ENCODE data around the gene HMGXB3.

Gene HMGXB3

GRCh38 chr5:150053713-150054392 is 53.3 kb downstream of the HMGXB3 start:
- no peak overlapping the region for H3K4me3 ChIP-seq (ENCODE audit: low read length)
- DNase-seq (ENCODE audit: low read depth) = no peak
- TF ChIP-seq CTCF (conservative IDR thresholded peaks at IDR 0.05; ENCODE audit: low read depth, low read length) = no peak

- no peak for DNase-seq (ENCODE audit: low read depth)
- TF ChIP-seq CTCF (conservative IDR thresholded peaks at IDR 0.05; ENCODE audit: low read depth, low read length) = no peak
- H3K4me3 ChIP-seq (ENCODE audit: low read length) = no peak overlapping the region
Measured at GRCh38 chr5:150054569-150054968, 54.0 kb downstream of the HMGXB3 start.

GRCh38 chr5:150055326-150056074 is 55.0 kb downstream of the HMGXB3 start:
- no peak overlapping the region for H3K4me3 ChIP-seq (ENCODE audit: low read length)
- peak; percentile 55 for DNase-seq (ENCODE audit: low read depth)
- TF ChIP-seq CTCF (conservative IDR thresholded peaks at IDR 0.05; ENCODE audit: low read depth, low read length) = no peak

GRCh38 chr5:150056075-150056443 is 55.5 kb downstream of the HMGXB3 start:
- H3K4me3 ChIP-seq (ENCODE audit: low read length) = no peak overlapping the region
- DNase-seq (ENCODE audit: low read depth) = no peak
- no peak for TF ChIP-seq CTCF (conservative IDR thresholded peaks at IDR 0.05; ENCODE audit: low read depth, low read length)

GRCh38 chr5:150057052-150057451 is 56.5 kb downstream of the HMGXB3 start:
- TF ChIP-seq CTCF (conservative IDR thresholded peaks at IDR 0.05; ENCODE audit: low read depth, low read length) = no peak
- no peak for DNase-seq (ENCODE audit: low read depth)
- no peak overlapping the region for H3K4me3 ChIP-seq (ENCODE audit: low read length)

- no peak for DNase-seq (ENCODE audit: low read depth)
- no peak for TF ChIP-seq CTCF (conservative IDR thresholded peaks at IDR 0.05; ENCODE audit: low read depth, low read length)
- no peak overlapping the region for H3K4me3 ChIP-seq (ENCODE audit: low read length)
Measured at GRCh38 chr5:150057511-150057910, 57.0 kb downstream of the HMGXB3 start.

GRCh38 chr5:150057996-150058395 is 57.5 kb downstream of the HMGXB3 start:
- no peak overlapping the region for H3K4me3 ChIP-seq (ENCODE audit: low read length)
- DNase-seq (ENCODE audit: low read depth) = peak; percentile 95
- no peak for TF ChIP-seq CTCF (conservative IDR thresholded peaks at IDR 0.05; ENCODE audit: low read depth, low read length)
